GM13976 (cell line): ENCODE data around the gene VSIG8.

Experiments used
- DNase-seq: peaks from one replicate; pipeline ENCODE4 v3.0.0; 2012; ENCODE audit warnings: low spot score
- in situ Hi-C: fragments of 300-500 bp; cut with MboI; formaldehyde crosslinking; loops from one replicate; pipeline ENCODE4 v1.12.0; 2022; ENCODE audit warnings: low sequenced_read_pairs, mixed read lengths, inconsistent platforms; ENCODE audit not compliant: unreplicated experiment
- TF ChIP-seq, protein P1 (sequence below): IDR thresholded peaks from 2 replicates; pipeline ENCODE4 v1.5.1; 2012; ENCODE audit warnings: borderline replicate concordance, mild to moderate bottlenecking; ENCODE audit not compliant: insufficient read depth; ENCODE audit errors: extremely low read depth, missing control alignments, control extremely low read depth

The VSIG8 gene

DNA sequence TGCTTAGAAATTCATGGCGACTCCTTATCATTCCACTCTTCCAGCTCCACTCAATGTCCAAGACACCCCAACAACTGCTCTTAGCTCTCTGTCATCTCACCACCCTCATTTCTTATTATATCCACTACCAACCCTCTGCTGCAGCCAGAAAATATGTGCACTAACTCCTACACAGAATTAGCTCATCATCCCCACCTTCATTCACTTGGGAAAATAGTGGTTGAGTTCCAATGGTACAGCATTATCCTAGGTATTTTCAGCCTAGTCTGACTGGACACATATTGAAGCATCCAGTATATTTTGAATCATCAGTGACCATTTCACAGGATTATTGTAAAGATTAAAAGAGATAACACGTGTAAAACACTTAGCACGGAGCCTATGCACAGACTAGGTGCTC lies 16.7 kb upstream of the VSIG8 start:
- TF ChIP-seq, protein P1, sequence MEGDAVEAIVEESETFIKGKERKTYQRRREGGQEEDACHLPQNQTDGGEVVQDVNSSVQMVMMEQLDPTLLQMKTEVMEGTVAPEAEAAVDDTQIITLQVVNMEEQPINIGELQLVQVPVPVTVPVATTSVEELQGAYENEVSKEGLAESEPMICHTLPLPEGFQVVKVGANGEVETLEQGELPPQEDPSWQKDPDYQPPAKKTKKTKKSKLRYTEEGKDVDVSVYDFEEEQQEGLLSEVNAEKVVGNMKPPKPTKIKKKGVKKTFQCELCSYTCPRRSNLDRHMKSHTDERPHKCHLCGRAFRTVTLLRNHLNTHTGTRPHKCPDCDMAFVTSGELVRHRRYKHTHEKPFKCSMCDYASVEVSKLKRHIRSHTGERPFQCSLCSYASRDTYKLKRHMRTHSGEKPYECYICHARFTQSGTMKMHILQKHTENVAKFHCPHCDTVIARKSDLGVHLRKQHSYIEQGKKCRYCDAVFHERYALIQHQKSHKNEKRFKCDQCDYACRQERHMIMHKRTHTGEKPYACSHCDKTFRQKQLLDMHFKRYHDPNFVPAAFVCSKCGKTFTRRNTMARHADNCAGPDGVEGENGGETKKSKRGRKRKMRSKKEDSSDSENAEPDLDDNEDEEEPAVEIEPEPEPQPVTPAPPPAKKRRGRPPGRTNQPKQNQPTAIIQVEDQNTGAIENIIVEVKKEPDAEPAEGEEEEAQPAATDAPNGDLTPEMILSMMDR = no peak
- in situ Hi-C loops = no loop called here
- DNase-seq = no peak

DNA sequence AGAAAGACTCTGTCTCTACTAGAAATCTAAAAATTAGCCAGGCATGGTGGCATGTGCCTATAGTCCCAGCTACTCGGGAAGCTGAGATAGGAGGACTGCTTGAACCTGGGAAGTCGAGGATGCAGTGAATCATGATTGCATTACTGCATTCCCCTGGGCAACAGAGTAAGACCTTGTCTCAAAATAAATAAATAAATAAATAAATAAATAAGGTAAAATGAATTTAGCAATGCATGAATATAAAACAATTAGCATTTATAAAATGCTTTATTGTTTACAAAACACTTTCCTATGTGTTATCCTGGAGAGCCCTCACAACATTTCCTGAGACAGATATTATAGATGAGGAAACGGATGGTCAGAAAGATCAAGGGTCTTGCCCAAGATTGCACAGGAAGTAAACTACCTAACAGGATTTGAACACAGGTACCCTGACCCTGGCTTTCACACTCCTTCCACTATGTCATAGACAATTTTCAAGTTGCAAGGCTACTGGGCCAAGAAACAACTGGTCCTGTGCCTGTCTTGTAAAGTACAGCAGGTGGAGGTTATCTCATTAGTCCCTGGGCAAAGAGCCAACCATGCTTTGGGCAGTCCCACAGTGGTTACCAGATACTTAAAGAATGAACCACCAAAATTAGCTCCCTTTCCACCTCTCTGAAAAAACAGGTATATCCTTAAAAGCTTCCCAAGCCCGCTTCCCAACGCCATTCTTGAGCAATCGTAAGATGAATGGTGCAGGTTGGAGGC lies 15.4 kb upstream of the VSIG8 start:
- in situ Hi-C loops = no loop called here
- DNase-seq = no peak
- TF ChIP-seq, protein P1 = no peak

DNA sequence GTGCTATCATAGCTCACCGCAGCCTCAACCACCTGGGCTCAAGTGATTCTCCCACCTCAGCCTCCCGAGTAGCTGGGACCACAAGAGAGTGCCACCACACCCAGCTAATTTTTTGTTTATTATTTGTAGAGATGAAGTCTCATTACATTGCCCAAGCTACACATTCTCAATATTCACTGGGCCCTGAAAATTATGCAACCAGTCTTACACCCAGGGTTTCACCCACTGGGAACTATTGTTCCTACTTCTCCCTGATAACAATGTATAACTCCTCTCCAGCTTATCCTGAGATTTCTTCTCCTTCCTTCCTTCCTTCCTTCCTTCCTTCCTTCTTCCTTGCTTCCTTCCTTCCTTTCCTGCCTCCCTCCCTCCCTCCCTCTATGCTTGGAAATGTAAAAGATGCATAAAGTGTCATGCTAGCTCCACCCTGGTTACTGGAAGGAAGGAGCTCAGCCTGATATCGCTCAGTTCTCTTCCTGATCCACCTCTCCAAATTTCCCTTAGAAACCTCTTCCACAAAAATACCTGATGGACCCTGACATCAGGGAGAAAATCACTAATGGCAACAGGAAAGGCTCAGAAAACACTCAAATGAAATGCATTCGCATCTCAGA lies 11.2 kb upstream of the VSIG8 start:
- no peak for DNase-seq
- TF ChIP-seq, protein P1 = no peak
- in situ Hi-C loops = no loop called here

DNA sequence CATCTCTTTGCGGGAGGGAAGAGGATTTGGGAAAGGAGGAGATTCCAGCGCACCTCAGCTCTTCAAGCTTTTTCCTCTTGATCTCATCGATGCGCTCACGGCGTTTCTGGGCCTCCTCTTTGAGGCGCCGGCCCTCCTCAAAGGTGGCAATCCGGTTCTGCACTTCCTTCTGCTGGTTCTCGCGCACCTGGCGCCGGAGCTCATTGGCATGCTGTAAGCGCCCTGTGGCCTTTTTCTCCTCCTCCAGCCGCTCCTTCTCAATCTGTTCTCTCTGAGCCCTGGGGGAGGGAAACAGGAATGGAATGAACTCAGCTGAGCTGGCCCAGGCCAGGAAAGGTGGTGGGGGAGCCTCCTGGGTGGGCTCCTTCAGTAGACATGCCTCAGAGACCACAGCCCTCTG lies 10.4 kb upstream of the VSIG8 start:
- DNase-seq = no peak

DNA sequence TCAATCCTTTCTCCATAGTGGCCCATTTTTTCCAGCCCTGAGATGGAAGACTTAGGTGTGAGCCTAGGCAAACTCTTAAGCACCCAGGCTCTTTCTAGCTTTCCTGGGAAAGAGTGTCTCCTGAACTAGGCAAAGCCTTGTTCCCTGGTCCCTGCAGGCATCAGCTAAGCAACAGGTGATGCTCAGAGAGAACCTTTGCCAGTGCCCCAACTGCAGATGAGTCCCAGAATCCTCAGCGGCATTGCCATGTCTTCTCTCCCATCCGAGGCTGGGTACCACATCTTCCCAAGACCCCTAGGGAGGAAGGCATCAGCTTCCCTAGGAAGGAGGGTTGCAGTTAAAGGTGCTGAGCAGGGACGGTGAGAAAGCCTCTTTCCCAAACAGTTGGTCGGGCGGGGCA lies 8.2 kb upstream of the VSIG8 start:
- TF ChIP-seq, protein P1 = no peak
- in situ Hi-C loops = no loop called here
- DNase-seq = no peak

More for the DNA sequence above, 10.4 kb upstream of the VSIG8 start:
- TF ChIP-seq, protein P1 = no peak
- in situ Hi-C loops = no loop called here

DNA sequence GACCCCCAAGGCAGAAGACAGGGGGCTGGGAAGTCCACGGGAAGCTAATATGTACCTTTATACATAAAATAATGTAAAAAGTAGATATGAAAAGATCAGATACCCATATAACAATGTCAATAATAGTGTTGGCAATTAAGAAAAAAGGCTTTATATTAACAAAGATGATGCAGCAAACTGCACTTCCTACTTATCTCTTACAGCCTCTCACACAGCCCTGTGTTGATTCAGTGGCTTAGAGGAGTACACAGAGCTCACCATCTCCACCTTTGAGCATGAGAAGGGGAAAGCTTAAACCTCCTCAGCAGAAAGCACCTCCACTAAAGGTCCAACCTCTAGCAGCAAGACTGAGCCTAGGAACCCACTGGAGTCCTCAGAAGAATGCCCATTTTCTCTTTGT lies 7.2 kb upstream of the VSIG8 start:
- TF ChIP-seq, protein P1 = no peak
- in situ Hi-C loops = no loop called here
- DNase-seq = no peak
